HG02885 (cell line): ENCODE measurements around the gene GLIS1.
"Not testable (repeated sequence)": the region's sequence is repeated elsewhere in the genome, so short reads cannot be mapped to it uniquely, and the experiment has no call there.

ENCODE experiments used
- ATAC-seq: cut with Tn5 transposase; IDR thresholded peaks from one replicate; pipeline ENCODE4 v1.9.1; 2021; ENCODE audit warnings: mild to moderate bottlenecking; ENCODE audit not compliant: unreplicated experiment, poor library complexity

Gene GLIS1

DNA sequence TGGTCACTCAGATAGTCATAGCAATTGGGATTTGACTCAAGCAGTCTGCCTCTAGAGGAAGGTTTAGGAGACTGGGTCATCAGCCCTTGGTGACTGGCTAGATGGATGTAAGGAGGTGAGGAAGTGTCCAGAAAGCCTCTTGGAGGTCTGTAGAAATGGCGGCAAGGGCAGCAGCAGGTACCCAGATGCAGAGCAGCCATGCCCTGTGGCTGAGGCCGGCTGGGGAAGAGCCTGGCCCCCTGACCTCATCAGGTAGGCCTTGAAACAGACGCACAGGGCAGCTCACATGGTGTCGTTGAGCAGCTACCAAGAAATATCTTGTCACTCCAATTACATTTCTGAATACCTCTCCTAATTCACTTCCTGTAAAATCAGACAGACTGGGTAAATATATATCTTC is 181.6 kb downstream of the GLIS1 start:
- ATAC-seq = no peak

DNA sequence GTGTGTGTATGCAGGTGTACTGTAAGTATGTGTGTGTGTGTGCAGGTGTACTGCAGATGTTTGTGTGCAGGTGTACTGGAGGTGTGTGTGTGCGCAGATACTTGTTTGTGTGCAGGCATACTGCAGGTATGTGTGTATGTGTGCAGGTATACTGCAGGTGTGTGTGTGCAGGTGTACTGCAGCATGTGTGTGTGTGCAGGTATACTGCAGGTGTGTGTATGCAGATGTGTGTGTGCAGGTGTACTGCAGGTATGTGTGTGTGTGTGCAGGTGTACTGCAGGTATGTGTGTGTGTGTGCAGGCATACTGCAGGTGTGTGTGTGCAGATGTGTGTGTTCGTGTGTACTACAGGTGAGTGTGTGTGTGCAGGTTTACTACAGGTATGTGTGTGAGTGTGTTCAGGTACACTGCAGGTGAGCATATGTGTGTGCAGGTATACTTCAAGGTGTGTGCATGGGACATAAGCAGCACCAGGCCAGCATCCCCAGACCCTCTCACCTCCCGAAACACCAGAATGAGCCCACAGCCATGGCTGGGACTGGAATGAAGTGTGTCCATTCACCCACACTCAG is 182.2 kb downstream of the GLIS1 start:
- no peak for ATAC-seq

DNA sequence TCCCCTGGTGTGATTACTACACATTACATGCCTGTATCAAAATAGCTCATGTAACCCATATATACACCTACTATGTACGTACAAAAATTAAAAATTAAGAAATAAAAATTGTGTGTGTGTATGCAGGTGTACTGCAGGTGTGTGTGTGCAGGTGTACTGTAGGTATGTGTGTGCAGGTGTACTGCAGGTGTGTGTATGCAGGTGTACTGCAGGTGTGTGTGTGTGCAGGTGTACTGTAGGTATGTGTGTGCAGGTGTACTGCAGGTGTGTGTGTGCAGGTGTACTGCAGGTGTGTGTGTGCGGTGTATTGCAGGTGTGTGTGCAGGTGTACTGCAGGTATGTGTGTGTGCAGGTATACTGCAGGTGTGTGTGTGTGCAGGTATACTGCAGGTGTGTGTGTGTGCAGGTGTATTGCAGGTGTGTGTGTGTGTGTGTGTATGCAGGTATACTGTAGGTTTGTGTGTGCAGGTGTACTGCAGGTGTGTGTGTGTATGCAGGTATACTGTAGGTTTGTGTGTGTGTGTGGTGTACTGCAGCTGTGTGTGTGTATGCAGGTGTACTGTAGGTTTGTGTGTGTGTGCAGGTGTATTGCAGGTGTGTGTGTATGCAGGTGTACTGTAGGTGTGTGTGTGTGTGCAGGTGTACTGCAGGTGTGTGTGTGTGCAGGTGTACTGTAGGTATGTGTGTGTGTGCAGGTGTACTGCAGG is 183.2 kb downstream of the GLIS1 start:
- ATAC-seq = not testable (repeated sequence)

DNA sequence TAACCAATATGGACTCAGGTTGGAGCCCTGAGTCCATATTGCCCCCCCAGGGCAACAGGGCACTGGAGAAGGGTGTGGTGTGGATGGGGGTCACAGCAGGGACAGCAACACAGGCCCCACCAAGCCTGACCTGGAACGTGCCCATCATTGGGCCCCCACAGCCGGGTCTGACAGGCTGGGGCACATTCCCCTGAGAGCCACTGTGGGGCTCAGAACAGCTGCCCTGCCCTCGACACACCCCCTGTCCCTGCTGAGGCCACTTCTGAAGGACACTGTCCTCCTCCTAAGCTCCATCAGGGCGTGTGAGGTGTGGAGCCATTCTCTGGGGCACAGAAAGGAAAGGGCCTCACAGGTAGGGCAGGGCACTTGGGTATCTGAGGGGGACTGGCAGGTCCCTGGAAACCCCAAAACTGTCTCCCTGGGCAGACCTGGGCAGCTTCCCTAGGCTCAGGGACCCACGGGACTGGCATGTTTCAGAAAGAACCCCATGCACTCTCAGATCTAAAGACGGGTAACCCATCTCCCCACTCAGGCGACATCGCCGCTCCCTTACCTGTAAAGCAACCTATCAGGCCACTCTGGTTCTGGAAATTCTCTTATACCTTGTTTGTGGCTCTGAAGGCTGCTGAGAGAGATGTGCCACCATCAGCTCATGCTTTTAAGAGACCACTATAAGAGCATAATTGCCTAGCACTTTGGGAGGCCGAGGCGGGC is 184.2 kb downstream of the GLIS1 start:
- no peak for ATAC-seq

DNA sequence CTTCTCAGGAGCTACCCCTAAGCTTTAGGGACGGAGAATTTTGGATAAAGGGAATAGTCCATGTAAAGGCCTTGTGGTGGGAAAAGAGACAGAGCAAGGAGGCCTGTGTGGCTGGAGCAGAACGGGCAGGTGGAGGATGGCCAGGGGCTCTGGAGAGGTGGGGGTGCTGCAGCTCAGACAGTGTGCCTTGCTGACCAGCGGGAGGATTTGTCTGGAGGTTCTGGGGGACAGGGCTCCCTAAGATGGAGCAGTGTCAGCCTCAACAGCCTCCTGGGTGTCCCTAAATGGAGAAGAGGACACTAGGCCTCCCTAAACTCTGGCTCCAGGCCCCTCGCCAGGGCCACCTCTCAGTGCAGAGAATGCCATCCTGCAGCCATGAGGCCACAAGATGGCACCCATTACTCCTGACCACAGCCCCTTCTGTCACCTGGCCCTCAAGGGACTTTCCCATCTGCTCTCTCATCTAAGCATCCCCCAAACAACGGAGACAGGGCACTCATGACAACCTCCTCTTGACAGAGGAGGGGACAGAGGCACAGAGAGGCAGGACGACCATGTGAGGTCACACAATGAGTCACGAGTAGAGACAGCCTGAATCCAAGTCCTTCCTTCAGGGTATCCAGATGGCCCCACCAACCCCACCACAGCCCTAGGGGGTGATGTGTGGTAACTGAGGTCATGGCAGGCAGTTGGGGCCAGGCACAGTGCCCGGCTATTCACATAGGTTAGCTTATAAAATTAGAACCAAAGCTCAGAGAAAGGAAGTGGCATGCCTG is 185.0 kb downstream of the GLIS1 start:
- ATAC-seq = no peak

DNA sequence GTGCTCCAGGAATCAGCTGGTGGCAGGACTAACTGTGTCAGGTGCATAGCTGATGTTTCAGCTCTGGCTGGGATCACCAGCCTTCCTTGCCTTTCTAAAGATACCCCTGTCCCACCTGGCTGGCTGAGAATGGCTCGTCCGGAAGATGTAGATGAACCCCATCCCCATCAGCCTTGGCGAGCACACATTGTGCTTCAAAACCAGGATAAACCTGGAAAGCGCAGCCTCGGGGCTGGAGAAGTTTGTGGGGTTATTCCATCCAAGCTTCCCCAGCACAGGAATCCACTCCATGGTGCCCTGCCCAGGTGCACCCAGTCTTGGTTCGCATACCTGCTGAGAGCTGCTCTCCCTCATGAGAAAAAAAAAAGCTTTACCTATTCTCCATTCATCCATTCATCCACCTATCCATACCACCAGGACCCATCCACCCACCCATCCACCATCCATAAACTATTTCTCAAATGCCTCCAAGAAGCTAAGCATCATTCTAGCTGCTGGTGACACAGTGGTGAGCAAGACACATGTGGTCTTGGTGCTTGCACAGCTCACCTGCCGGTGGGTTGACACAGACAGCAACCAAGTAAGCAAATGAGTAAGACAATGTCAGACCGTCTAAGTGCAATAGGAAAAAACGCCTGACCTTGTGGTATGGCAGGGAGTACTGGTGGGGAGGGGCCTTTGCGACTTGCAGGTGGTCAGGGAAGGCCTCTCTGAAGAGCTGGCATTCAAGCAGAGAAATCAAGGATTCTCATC is 185.8 kb downstream of the GLIS1 start:
- no peak for ATAC-seq

DNA sequence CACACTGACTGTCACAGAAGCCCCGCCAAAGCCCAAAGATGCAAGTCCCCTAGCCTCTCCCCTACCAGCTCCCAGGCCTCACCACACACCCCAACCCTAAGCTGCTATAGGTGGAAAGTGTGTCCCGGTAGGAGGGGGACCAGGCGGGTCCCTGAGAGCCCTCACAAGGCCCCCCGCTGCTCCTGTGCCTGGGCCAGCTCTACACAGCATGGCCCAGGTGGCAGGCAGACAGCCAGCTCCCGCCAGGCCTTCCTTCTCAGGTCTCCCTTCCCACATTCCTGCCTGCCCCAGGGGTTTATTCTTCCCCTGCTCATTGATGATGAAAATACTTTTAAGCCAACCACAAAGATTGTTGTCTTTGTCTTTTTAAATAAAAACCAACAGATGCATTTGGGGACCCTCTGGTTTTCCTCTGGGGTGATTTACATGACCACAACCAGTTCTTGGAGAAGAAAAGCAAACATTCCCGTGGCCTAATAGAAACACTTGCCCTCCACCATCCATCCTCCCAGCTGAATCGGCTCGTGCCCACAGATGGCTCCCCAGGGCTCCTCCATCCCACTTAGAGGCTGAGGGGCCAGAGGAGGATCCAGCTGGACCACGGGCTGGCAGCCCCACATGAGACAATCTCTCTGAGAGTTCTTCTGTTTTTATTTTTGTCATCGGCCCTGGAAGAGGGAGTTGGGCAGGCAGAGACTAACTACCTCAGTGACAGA is 186.7 kb downstream of the GLIS1 start:
- no peak for ATAC-seq

DNA sequence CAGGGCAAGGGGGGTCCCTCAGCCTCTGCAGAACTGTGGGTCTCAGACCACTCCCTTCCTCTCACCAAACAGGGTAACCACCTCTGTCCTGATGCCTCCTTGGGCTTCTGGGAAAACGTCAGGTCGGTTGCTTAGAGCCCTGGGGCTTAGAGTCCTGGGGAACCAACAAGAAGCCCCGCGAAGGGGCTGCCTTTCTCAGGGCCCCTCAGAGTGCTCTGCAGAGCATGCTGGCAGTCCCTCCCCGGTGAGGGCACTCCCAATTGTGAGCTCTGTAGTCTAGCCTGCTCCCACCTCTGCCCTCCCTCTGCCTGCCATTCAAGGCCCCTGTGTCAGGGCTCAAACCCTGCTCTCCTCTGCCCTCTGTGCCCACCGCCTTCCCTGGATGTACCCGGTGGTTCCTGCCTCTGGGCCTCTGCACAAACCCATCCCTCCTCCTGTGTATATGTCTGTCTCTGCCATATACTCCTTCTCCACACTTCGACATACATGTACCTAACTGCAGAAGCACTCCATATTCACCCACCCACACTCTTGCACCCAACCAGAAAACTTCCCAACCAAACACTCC is 187.5 kb downstream of the GLIS1 start:
- ATAC-seq = no peak

DNA sequence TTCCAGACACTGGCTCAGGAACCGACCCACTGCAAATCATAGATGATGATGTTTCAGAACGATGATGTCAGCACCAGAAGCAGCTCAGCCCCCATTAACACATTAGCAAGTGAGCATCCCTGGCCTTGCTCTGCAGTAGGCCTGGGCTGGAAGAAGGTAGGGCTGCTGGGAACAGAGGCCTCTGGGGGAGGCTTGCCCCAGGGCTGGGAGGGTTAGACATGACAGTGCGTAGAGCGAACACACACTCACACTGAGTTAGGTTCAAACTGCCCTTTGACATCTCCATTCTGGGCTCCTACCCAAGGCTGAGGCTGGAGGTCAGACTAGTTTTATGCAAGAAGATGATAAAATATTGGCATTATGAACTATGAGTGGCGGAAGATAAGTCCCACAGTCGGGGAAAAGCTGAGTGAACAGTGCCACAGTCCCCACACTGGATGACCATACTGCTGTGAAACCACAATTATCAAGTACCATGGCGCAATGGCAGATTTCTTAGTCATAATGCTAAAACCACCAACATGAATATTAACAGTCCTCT is 188.7 kb downstream of the GLIS1 start:
- ATAC-seq = no peak

DNA sequence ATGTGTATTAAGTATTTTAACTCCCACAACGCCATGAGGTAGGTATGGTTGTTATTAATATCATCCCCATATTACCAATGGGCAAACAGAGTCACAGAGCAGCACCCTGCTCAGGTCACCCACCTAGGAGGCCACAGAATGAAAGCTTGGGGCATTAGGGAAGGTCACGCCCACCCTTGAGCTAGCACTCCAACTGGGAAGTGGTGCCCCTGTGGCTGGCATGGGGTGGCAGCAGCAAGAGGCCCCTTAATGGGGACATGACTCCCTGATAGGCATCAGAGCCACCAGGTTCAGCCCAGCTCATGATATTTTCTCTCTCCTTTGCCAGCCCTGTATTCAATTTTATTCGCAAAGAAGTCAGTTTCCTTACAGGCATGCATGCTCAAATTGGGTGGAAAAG is 189.2 kb downstream of the GLIS1 start:
- no peak for ATAC-seq

DNA sequence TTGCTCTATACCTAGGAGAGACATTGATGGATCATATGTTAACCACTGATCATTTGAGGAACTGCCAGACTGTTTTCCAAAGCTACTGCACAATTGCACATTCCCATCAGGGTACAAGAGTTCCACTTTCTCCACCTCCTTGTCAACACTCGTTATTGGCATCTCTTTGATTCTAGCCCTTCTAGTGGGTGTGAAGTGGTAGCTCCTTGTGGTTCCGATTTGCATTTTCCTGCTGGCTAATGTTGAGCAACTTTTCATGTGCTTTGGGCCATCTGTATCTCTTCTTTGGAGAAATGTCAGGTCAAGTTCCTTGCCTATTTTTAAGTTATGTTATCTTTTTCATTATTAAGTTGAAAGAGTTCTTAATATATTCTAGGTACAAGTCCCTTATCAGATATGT is 189.7 kb downstream of the GLIS1 start:
- ATAC-seq = no peak

DNA sequence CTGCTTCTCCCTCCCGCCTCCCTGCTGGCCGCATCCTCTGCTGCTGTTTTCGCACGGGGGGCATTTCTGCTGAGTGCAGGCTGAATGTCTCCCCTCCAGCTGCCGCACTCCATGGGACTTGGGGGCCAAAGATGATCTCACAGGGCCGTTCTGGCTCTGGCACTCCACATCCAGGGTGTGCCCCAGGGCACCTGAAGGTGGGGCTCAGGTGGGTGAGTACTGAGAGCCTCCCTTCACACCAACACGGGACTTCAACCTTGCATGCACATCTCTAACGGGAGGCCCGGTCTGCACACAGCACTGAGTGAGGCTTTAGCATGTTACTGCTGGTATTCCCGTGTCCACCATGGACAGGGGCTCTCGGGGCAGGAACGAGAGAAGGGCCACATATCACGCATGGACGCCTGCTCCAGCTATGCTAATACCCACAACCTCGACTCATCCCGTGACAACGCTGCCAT is 190.9 kb downstream of the GLIS1 start:
- ATAC-seq = no peak

DNA sequence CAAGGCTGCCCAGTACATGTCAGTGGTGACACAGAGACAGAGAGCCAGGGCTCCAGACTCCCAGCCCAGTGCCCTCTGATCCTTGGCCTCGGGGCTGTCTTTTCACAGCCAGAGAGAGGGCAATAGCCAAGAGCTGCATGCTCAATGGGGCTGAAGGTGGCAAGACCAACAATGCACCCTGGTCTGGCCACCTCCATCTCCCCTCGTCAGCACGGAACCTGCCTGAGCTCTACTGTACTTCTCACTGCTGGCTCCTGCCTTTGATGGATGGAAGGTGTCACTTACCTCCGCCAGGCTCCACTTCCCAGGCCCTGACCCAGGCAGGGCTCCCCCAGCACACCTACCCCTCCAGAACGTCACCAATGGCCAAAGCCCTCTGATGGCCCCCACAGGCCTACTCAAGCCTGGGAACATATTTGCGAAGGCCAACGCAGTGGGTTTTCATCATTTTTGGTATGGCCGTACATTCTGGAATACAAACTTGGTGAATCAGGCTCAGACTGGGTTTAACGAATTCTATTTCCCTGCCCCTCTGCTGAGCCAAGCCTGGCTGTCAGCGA is 191.7 kb downstream of the GLIS1 start:
- ATAC-seq = no peak

DNA sequence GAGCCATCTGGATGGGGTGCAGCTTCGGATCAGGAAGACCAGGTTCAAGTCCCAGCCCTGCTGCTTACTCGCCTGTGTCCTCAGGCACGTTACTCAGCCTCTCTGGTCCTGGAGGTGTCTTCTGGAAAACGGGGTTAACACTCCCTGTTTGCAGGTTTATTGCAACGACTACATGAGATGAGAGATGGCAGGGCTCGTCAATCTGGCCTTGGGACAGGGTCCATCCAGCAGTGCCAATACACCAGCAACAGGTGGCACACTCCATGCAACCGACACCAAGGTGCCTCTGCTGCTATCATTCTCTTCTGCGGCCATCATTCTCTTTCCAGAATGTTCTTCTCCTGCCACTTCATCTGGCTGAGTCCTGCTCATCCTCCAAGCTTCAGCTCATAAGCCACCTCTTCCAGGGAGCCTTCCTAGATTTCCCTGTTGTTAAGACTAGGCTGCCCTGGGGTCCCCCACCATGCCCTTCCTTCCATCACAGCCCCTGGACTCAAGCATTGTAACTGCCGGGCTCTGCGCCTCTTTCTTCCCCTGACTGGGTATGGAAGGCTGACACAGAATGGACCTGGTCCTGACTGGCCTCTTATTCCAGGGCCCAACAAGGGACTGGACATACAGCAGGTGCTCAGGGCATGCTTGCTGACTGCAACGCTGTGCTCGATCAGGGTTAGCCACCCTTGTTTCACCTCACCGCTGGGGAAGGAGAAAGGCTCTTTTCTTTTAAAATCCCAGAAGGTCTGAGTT is 192.4 kb downstream of the GLIS1 start:
- ATAC-seq = no peak

DNA sequence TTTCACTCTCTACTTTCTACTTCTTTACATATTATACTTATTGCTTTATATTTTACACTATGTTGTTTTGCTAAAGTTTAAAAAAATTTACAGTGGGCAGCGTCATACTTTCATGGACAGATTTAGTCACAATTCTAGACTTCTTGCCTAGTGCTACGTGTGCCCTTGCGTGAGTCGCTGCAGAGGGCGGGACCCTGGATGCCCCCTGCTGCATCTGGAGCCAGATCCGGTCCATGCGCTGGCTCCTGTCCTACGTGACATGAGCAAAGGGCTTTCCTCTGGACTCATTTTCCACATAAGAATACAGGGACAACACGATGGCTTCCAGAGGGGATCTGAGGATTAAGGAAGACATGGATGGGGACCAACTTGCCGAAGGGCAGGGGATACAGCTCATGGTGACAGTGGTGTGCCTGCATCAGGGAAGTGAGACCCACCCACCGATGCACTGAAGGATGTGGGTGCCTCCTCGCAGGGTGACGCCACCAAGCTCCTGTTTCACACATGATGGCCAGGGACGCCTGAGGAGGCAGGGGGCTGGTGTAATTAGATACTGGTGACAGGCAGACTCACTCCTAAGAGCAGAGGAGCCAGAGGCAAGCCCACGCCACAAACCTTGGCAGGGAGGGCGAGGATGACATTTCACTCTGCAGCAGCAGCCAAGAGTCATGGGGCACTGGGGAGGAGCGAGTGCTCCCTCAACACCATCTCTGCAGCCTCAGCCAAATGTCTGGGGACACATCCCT is 193.1 kb downstream of the GLIS1 start:
- no peak for ATAC-seq

DNA sequence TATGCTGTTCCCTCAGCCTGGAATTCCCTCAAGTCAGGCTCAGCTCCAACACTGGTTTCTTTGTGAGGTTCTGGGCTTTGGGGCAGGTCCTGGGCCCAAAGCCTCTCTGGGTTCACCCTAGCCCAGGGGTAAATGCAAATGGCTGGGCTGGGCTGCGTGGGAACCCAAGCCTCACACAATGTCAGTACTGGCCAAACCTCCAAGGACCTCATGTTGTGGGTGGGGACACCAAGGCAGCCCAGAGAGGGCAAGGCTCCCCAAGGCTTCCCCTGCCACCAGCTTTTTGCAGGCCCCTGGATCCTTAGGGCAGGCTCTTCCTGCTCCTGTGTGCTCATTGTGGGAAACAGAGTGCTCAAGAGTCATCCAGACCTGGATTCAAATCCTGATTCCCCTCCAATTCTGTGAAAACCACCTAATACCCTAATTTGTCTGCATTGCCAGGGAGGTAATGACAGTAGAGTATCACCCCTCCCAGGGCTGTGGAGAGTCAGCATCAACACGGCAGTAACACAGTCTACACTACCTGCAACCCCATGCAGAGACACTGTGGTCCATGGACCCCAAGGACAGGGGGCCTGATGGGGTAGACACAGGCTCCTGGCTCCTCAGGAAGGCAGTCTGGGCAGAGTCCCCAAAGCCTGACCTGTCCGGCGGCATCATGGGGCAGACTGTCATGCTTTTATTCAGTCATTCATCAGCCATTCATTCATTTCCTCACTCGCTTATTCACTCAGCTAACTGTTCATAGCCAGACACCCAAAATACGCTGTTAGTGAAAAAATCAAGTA is 194.0 kb downstream of the GLIS1 start:
- ATAC-seq = no peak
